Measurements from ENCODE around the gene TRIM62. TPM values are rescaled to one million over a fixed set of nuclear protein-coding genes. Genes with fewer than 3 reads are reported as not detected.

The TRIM62 gene
- total and polyA plus RNA-seq, 4 experiments from 2014 or later, result 7.2 to 26.2 (median 13.8) TPM

DNA sequence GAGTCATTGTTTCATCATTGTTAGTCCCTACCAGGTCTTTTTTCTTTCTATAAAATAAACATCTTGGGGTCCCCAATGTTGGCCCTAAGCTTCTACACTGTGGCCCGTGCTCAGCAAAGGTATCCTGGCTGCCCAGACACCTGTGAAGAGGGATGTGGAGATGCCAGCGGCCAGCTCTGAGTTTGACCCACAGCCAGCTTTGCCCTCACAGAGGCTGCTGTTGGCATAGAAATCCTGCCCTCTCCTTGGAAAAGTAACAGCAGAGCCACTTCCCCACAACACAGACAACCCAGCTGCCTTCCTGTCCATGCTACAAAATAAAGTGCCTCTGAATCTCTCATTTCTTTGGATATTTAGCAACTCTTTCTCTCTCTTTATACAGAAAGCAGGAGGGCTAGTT is 6.0 kb downstream of the TRIM62 start:
- H3K9me3 Mint-ChIP-seq, result no peaks in the 10 kb centered on the region
- POLR2A ChIA-PET (ENCODE audit: partially characterized antibody), result no interaction called here
- CTCF ChIA-PET (ENCODE audit: partially characterized antibody), result no interaction called here
- Histone ChIP-seq H3K36me3 (ENCODE audit: insufficient read depth, low read length) (peaks cover 4% of the 10 kb centered on the region), H3K4me3 (ENCODE audit: low read length in 2 of 2) (no peak overlapping the region), H3K27ac (ENCODE audit: low read depth, low read length) (no peak overlapping the region), H3K4me1 (ENCODE audit: insufficient read depth, low read length) (peaks cover 17% of the 10 kb centered on the region), H3K27me3 (ENCODE audit: insufficient read depth, low read length) (no peaks in the 10 kb centered on the region), H3K9me3 (ENCODE audit: control insufficient read depth in 1 of 2, low read length in 2 of 2) (no peaks in the 10 kb centered on the region)
- no peak overlapping the region for H3K27ac Mint-ChIP-seq
- DNase-seq, result no peak
- no peak overlapping the region for H3K4me3 Mint-ChIP-seq
- H3K27me3 Mint-ChIP-seq, result no peaks in the 10 kb centered on the region
- intact Hi-C loops (cut with micrococcal nuclease), result no loop called here
- peaks cover 12 to 30% of the 10 kb centered on the region in 2 donors for H3K36me3 Mint-ChIP-seq
- H3K4me1 Mint-ChIP-seq, result peaks cover 20 to 61% (median 38%) of the 10 kb centered on the region in 4 donors

GRCh38 chr1:33173091-33173490 is 8.8 kb downstream of the TRIM62 start:
- CTCF ChIA-PET (ENCODE audit: partially characterized antibody), result no interaction called here
- H3K36me3 Mint-ChIP-seq, result peaks cover 6 to 44% of the 10 kb centered on the region in 2 donors
- DNase-seq, result no peak
- H3K9me3 Mint-ChIP-seq, result no peaks in the 10 kb centered on the region
- peaks cover 9% of the 10 kb centered on the region for H3K36me3 ChIP-seq (ENCODE audit: insufficient read depth, low read length)
- H3K27ac Mint-ChIP-seq, result peak overlapping the region in 3 of 7 donors; percentile 44 to 72 (median 65)
- H3K27ac ChIP-seq (ENCODE audit: low read depth, low read length), result no peak overlapping the region
- H3K4me1 ChIP-seq (ENCODE audit: insufficient read depth, low read length), result peaks cover 7% of the 10 kb centered on the region
- no peaks in the 10 kb centered on the region for H3K27me3 Mint-ChIP-seq
- H3K9me3 ChIP-seq (ENCODE audit: control insufficient read depth in 1 of 2, low read length in 2 of 2), result no peaks in the 10 kb centered on the region
- H3K4me3 ChIP-seq (ENCODE audit: low read length in 2 of 2), result no peak overlapping the region
- no peak overlapping the region for H3K4me3 Mint-ChIP-seq
- intact Hi-C loops (cut with micrococcal nuclease), result no loop called here
- peaks cover 14 to 42% (median 21%) of the 10 kb centered on the region in 4 donors for H3K4me1 Mint-ChIP-seq
- POLR2A ChIA-PET (ENCODE audit: partially characterized antibody), result interaction anchor here (1.6 to 2.4 kb wide), 2 partner anchors 8 to 46 kb away, joined by 5 to 9 read pairs; partner anchors contain the start of gene TRIM62
- no peaks in the 10 kb centered on the region for H3K27me3 ChIP-seq (ENCODE audit: insufficient read depth, low read length)

DNA sequence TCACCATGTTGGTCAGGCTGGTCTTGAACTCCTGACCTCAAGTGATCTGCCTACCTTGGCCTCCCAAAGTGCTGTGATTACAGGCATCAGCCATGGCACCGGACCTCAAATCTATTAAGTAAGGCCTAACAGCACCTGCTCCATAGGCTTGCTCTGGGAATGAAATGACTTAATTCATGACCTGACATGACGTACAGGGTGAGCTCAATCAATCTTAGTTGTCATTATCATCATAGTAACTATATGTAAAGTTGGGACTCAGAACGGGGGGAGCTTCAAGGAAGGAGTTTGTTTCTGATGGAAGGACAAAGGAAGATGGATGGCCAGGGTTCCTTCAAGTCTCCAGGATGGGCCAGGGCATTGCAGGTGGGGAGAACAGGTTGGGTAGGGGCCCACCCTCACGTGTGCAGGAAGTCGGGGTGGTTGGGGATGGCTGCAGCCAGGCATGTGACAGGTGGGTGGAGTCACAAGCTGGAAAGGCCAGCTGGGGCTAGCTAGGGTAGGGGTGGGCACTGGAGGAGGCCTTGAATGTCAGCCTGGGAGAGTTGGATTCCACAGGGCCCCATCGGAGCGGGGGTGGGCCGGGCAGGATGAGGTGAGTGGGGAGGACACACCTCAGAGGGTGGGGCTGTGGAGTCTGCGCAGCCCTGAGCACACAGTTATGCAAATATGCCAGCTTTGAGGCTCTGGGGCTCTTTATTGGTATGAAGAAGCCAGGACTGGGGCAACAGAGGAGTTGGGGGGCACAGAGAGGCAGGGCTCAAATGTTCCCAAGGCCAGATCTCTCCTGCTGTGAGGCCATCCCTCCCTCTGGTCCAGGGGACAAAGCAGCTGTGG is 9.6 kb downstream of the TRIM62 start:
- H3K27ac ChIP-seq (ENCODE audit: low read depth, low read length), result no peak overlapping the region
- peak overlapping the region in 4 of 7 donors; percentile 14 to 69 (median 22) for H3K27ac Mint-ChIP-seq
- no peaks in the 10 kb centered on the region for H3K27me3 Mint-ChIP-seq
- H3K4me1 Mint-ChIP-seq, result peaks cover 10 to 33% (median 17%) of the 10 kb centered on the region in 4 donors
- H3K27me3 ChIP-seq (ENCODE audit: insufficient read depth, low read length), result no peaks in the 10 kb centered on the region
- peaks cover 7% of the 10 kb centered on the region for H3K4me1 ChIP-seq (ENCODE audit: insufficient read depth, low read length)
- ChIA-PET POLR2A (ENCODE audit: partially characterized antibody) (interaction anchor here (1.6 to 2.4 kb wide), 2 partner anchors 9 to 45 kb away, joined by 5 to 9 read pairs; partner anchors contain the start of gene TRIM62), CTCF (ENCODE audit: partially characterized antibody) (no interaction called here)
- H3K36me3 ChIP-seq (ENCODE audit: insufficient read depth, low read length), result peaks cover 13% of the 10 kb centered on the region
- intact Hi-C loops (cut with micrococcal nuclease), result no loop called here
- H3K9me3 Mint-ChIP-seq, result no peaks in the 10 kb centered on the region
- H3K36me3 Mint-ChIP-seq, result peaks cover 12 to 49% of the 10 kb centered on the region in 2 donors
- H3K9me3 ChIP-seq (ENCODE audit: control insufficient read depth in 1 of 2, low read length in 2 of 2), result no peaks in the 10 kb centered on the region
- H3K4me3 Mint-ChIP-seq, result no peak overlapping the region
- no peak overlapping the region for H3K4me3 ChIP-seq (ENCODE audit: low read length in 2 of 2)
- DNase-seq, result no peak

GRCh38 chr1:33170351-33171274 is 11.2 kb downstream of the TRIM62 start:
- ChIA-PET POLR2A (ENCODE audit: partially characterized antibody) (no interaction called here), CTCF (ENCODE audit: partially characterized antibody) (no interaction called here)
- Histone ChIP-seq H3K9me3 (ENCODE audit: control insufficient read depth in 1 of 2, low read length in 2 of 2) (no peaks in the 10 kb centered on the region), H3K27ac (ENCODE audit: low read depth, low read length) (no peak overlapping the region), H3K27me3 (ENCODE audit: insufficient read depth, low read length) (no peaks in the 10 kb centered on the region), H3K4me3 (ENCODE audit: low read length in 2 of 2) (no peak overlapping the region), H3K36me3 (ENCODE audit: insufficient read depth, low read length) (peaks cover 13% of the 10 kb centered on the region), H3K4me1 (ENCODE audit: insufficient read depth, low read length) (peaks cover 7% of the 10 kb centered on the region)
- H3K4me1 Mint-ChIP-seq, result peaks cover 11 to 36% (median 18%) of the 10 kb centered on the region in 4 donors
- no peaks in the 10 kb centered on the region for H3K9me3 Mint-ChIP-seq
- no peak for DNase-seq
- H3K27me3 Mint-ChIP-seq, result no peaks in the 10 kb centered on the region
- H3K4me3 Mint-ChIP-seq, result no peak overlapping the region
- intact Hi-C loops (cut with micrococcal nuclease), result no loop called here
- peaks cover 18 to 44% of the 10 kb centered on the region in 2 donors for H3K36me3 Mint-ChIP-seq
- peak overlapping the region in 3 of 7 donors; percentile 25 to 46 (median 35) for H3K27ac Mint-ChIP-seq

GRCh38 chr1:33169290-33170055 is 12.4 kb downstream of the TRIM62 start:
- Histone ChIP-seq H3K36me3 (ENCODE audit: insufficient read depth, low read length) (peaks cover 13% of the 10 kb centered on the region), H3K4me1 (ENCODE audit: insufficient read depth, low read length) (peaks cover 7% of the 10 kb centered on the region), H3K9me3 (ENCODE audit: control insufficient read depth in 1 of 2, low read length in 2 of 2) (no peaks in the 10 kb centered on the region), H3K27ac (ENCODE audit: low read depth, low read length) (no peak overlapping the region), H3K4me3 (ENCODE audit: low read length in 2 of 2) (no peak overlapping the region), H3K27me3 (ENCODE audit: insufficient read depth, low read length) (no peaks in the 10 kb centered on the region)
- Mint-ChIP-seq H3K27ac (peak overlapping the region in 1 of 7 donors; percentile 71), H3K36me3 (peaks cover 18 to 43% of the 10 kb centered on the region in 2 donors), H3K27me3 (no peaks in the 10 kb centered on the region), H3K4me1 (peaks cover 12 to 36% (median 18%) of the 10 kb centered on the region in 4 donors), H3K4me3 (no peak overlapping the region), H3K9me3 (no peaks in the 10 kb centered on the region)
- no peak for DNase-seq
- intact Hi-C loops (cut with micrococcal nuclease), result no loop called here
- CTCF ChIA-PET (ENCODE audit: partially characterized antibody), result no interaction called here
- POLR2A ChIA-PET (ENCODE audit: partially characterized antibody), result no interaction called here

GRCh38 chr1:33168556-33169289 is 13.1 kb downstream of the TRIM62 start:
- H3K9me3 Mint-ChIP-seq, result no peaks in the 10 kb centered on the region
- Histone ChIP-seq H3K9me3 (ENCODE audit: control insufficient read depth in 1 of 2, low read length in 2 of 2) (no peaks in the 10 kb centered on the region), H3K4me1 (ENCODE audit: insufficient read depth, low read length) (peaks cover 7% of the 10 kb centered on the region), H3K36me3 (ENCODE audit: insufficient read depth, low read length) (peaks cover 13% of the 10 kb centered on the region), H3K27me3 (ENCODE audit: insufficient read depth, low read length) (no peaks in the 10 kb centered on the region), H3K4me3 (ENCODE audit: low read length in 2 of 2) (no peak overlapping the region), H3K27ac (ENCODE audit: low read depth, low read length) (no peak overlapping the region)
- no peak for DNase-seq
- H3K4me3 Mint-ChIP-seq, result no peak overlapping the region
- H3K4me1 Mint-ChIP-seq, result peaks cover 12 to 31% (median 18%) of the 10 kb centered on the region in 4 donors
- intact Hi-C loops (cut with micrococcal nuclease), result no loop called here
- POLR2A ChIA-PET (ENCODE audit: partially characterized antibody), result no interaction called here
- H3K27ac Mint-ChIP-seq, result no peak overlapping the region
- H3K27me3 Mint-ChIP-seq, result no peaks in the 10 kb centered on the region
- CTCF ChIA-PET (ENCODE audit: partially characterized antibody), result no interaction called here
- peaks cover 20 to 44% of the 10 kb centered on the region in 2 donors for H3K36me3 Mint-ChIP-seq

Measured in CD4-positive, alpha-beta memory T cell (primary cell).